ENCODE results near the gene GIPC1.

GRCh38 chr19:14533450-14533849 is 37.5 kb upstream of the GIPC1 start:
- TF ChIP-seq POLR2AphosphoS5 (IDR thresholded peaks at IDR 0.05) (no peak), POLR2A (IDR thresholded peaks at IDR 0.05) (no peak), EP300 (IDR thresholded peaks at IDR 0.05) (no peak)
- TF ChIP-seq, protein P1, sequence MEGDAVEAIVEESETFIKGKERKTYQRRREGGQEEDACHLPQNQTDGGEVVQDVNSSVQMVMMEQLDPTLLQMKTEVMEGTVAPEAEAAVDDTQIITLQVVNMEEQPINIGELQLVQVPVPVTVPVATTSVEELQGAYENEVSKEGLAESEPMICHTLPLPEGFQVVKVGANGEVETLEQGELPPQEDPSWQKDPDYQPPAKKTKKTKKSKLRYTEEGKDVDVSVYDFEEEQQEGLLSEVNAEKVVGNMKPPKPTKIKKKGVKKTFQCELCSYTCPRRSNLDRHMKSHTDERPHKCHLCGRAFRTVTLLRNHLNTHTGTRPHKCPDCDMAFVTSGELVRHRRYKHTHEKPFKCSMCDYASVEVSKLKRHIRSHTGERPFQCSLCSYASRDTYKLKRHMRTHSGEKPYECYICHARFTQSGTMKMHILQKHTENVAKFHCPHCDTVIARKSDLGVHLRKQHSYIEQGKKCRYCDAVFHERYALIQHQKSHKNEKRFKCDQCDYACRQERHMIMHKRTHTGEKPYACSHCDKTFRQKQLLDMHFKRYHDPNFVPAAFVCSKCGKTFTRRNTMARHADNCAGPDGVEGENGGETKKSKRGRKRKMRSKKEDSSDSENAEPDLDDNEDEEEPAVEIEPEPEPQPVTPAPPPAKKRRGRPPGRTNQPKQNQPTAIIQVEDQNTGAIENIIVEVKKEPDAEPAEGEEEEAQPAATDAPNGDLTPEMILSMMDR (IDR thresholded peaks at IDR 0.05) = no peak
